WTC11 (cell line): ENCODE results near the gene SPRY2. TPM values are rescaled to one million over a fixed set of nuclear protein-coding genes. Genes with fewer than 3 reads are reported as not detected.

Experiments
- GABPB1 ChIP-seq: sonication (generic); formaldehyde crosslinking; IDR thresholded peaks from 2 replicates; pipeline ENCODE4 v1.8.1; 2023; ENCODE audit warnings: mild to moderate bottlenecking, missing genetic modification reagents
- IRF2 ChIP-seq: sonication (generic); formaldehyde crosslinking; IDR thresholded peaks from 2 replicates; pipeline ENCODE4 v1.8.0; 2022; ENCODE audit warnings: low read depth, missing genetic modification reagents, borderline replicate concordance
- MXD4 ChIP-seq: fragments of 250-450 bp; sonication (Bioruptor Pico); IDR thresholded peaks from 2 replicates; pipeline ENCODE4 v1.8.0; 2021; ENCODE audit warnings: mild to moderate bottlenecking, moderate library complexity, borderline replicate concordance
- NFE2L1 ChIP-seq: sonication (generic); formaldehyde crosslinking; IDR thresholded peaks from 2 replicates; pipeline ENCODE4 v1.8.1; 2023; ENCODE audit warnings: missing genetic modification reagents
- NR1H2 ChIP-seq: sonication (generic); formaldehyde crosslinking; IDR thresholded peaks from 2 replicates; pipeline ENCODE4 v1.9.0; 2021; ENCODE audit warnings: mild to moderate bottlenecking, moderate library complexity, missing genetic modification reagents
- RELA ChIP-seq: sonication (generic); formaldehyde crosslinking; IDR thresholded peaks from 2 replicates; pipeline ENCODE4 v1.8.1; 2022; ENCODE audit warnings: missing genetic modification reagents, mild to moderate bottlenecking, borderline replicate concordance
- SMAD4 ChIP-seq: sonication (generic); formaldehyde crosslinking; IDR thresholded peaks from 2 replicates; pipeline ENCODE4 v1.8.0; 2022; ENCODE audit warnings: mild to moderate bottlenecking, missing genetic modification reagents
- TCF7 ChIP-seq: sonication (generic); formaldehyde crosslinking; IDR thresholded peaks from 2 replicates; pipeline ENCODE4 v1.8.0; 2022; ENCODE audit warnings: mild to moderate bottlenecking, low read depth, missing genetic modification reagents, moderate library complexity
- TEAD1 ChIP-seq: sonication (generic); formaldehyde crosslinking; IDR thresholded peaks from 2 replicates; pipeline ENCODE4 v1.8.0; 2022; ENCODE audit warnings: mild to moderate bottlenecking, missing genetic modification reagents
- total RNA-seq: library from RNA; stranded (reverse); gene quantifications from 3 replicates; pipeline ENCODE4 v1.2.3, GENCODE V29; 2021
- TF ChIP-seq, protein P1 (sequence below): sonication (generic); formaldehyde crosslinking; IDR thresholded peaks from 2 replicates; pipeline ENCODE4 v1.8.0; 2023; ENCODE audit warnings: missing genetic modification reagents, mild to moderate bottlenecking, borderline replicate concordance
- TF ChIP-seq, protein P2 (sequence below): sonication (generic); formaldehyde crosslinking; IDR thresholded peaks from 2 replicates; pipeline ENCODE4 v1.8.0; 2022; ENCODE audit warnings: mild to moderate bottlenecking, missing genetic modification reagents
- TF ChIP-seq, protein P3 (sequence below): fragments of 200-600 bp; IDR thresholded peaks from 2 replicates; pipeline ENCODE4 v1.8.0; 2022; ENCODE audit warnings: antibody characterized with exemption
- TF ChIP-seq, protein P4 (sequence below): sonication (generic); formaldehyde crosslinking; IDR thresholded peaks from 2 replicates; pipeline ENCODE4 v1.8.1; 2022; ENCODE audit warnings: missing genetic modification reagents, borderline replicate concordance
- TF ChIP-seq, protein P5 (sequence below): sonication (generic); formaldehyde crosslinking; IDR thresholded peaks from 2 replicates; pipeline ENCODE4 v1.8.1; 2023; ENCODE audit warnings: mild to moderate bottlenecking, missing genetic modification reagents, moderate library complexity
- TF ChIP-seq, protein P6 (sequence below): sonication (generic); formaldehyde crosslinking; conservative IDR thresholded peaks from 2 replicates; pipeline ENCODE4 v1.8.1; 2022; ENCODE audit warnings: mild to moderate bottlenecking, missing genetic modification reagents
- TF ChIP-seq, protein P7 (sequence below): sonication (generic); formaldehyde crosslinking; IDR thresholded peaks from 2 replicates; pipeline ENCODE4 v1.8.0; 2022; ENCODE audit warnings: mild to moderate bottlenecking, missing genetic modification reagents

SPRY2 gene
- total RNA-seq, 1 experiment from 2014 or later: 63.2 TPM

DNA sequence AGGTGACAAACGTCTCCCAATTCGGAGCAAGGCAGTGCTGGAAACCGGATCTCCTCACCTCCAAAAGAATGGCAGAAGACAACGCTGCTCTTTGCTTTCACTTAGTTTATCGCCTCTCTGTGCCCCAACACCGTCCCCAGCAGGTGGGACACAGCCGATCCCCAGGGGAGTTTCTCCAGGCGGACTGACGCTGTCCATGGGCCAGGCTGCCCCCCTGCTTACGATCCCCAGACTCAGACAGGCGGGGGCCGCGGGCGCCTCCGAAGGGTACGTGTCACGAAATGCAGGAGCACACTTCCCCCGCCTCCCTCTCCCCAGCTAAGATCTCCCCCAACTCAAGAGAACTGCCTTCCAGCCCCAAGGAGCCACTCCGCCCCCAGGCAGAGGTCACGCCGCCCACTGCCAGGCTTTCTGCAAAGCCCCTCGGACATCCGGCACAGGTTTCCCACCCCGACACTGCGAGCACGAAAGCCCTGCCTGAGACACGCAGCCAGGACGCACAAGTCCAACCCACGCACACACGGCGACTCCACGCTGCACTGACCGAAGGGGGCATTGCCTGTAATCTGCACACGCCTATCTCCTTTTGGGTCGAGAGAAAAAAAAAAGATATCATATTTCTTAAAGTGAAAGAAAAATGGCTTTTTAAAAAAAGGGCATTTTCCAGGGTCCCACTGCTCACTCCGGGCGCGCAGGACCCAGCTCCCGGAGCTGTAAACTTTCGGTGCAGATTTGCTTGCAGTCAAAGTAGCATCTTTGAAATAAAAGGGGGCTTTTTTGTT is 2.0 kb downstream of the SPRY2 start (continued):
- TF ChIP-seq, protein P1, sequence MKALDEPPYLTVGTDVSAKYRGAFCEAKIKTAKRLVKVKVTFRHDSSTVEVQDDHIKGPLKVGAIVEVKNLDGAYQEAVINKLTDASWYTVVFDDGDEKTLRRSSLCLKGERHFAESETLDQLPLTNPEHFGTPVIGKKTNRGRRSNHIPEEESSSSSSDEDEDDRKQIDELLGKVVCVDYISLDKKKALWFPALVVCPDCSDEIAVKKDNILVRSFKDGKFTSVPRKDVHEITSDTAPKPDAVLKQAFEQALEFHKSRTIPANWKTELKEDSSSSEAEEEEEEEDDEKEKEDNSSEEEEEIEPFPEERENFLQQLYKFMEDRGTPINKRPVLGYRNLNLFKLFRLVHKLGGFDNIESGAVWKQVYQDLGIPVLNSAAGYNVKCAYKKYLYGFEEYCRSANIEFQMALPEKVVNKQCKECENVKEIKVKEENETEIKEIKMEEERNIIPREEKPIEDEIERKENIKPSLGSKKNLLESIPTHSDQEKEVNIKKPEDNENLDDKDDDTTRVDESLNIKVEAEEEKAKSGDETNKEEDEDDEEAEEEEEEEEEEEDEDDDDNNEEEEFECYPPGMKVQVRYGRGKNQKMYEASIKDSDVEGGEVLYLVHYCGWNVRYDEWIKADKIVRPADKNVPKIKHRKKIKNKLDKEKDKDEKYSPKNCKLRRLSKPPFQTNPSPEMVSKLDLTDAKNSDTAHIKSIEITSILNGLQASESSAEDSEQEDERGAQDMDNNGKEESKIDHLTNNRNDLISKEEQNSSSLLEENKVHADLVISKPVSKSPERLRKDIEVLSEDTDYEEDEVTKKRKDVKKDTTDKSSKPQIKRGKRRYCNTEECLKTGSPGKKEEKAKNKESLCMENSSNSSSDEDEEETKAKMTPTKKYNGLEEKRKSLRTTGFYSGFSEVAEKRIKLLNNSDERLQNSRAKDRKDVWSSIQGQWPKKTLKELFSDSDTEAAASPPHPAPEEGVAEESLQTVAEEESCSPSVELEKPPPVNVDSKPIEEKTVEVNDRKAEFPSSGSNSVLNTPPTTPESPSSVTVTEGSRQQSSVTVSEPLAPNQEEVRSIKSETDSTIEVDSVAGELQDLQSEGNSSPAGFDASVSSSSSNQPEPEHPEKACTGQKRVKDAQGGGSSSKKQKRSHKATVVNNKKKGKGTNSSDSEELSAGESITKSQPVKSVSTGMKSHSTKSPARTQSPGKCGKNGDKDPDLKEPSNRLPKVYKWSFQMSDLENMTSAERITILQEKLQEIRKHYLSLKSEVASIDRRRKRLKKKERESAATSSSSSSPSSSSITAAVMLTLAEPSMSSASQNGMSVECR (CRISPR knock-in tag): peak; percentile 77; the same call in 1 of the 2 replicates
- TF ChIP-seq, protein P2, sequence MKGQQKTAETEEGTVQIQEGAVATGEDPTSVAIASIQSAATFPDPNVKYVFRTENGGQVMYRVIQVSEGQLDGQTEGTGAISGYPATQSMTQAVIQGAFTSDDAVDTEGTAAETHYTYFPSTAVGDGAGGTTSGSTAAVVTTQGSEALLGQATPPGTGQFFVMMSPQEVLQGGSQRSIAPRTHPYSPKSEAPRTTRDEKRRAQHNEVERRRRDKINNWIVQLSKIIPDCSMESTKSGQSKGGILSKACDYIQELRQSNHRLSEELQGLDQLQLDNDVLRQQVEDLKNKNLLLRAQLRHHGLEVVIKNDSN (CRISPR knock-in tag): peak; percentile 14; the same call in 1 of the 2 replicates
- TF ChIP-seq TEAD1 (CRISPR knock-in tag): peak; percentile 47; the same call in 1 of the 2 replicates
- no peak for TF ChIP-seq IRF2 (CRISPR knock-in tag)
- TF ChIP-seq NFE2L1 (CRISPR knock-in tag): no peak
- TF ChIP-seq, protein P3, sequence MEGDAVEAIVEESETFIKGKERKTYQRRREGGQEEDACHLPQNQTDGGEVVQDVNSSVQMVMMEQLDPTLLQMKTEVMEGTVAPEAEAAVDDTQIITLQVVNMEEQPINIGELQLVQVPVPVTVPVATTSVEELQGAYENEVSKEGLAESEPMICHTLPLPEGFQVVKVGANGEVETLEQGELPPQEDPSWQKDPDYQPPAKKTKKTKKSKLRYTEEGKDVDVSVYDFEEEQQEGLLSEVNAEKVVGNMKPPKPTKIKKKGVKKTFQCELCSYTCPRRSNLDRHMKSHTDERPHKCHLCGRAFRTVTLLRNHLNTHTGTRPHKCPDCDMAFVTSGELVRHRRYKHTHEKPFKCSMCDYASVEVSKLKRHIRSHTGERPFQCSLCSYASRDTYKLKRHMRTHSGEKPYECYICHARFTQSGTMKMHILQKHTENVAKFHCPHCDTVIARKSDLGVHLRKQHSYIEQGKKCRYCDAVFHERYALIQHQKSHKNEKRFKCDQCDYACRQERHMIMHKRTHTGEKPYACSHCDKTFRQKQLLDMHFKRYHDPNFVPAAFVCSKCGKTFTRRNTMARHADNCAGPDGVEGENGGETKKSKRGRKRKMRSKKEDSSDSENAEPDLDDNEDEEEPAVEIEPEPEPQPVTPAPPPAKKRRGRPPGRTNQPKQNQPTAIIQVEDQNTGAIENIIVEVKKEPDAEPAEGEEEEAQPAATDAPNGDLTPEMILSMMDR: no peak
- no peak for TF ChIP-seq TCF7 (CRISPR knock-in tag)
- TF ChIP-seq SMAD4: no peak
- TF ChIP-seq, protein P4, sequence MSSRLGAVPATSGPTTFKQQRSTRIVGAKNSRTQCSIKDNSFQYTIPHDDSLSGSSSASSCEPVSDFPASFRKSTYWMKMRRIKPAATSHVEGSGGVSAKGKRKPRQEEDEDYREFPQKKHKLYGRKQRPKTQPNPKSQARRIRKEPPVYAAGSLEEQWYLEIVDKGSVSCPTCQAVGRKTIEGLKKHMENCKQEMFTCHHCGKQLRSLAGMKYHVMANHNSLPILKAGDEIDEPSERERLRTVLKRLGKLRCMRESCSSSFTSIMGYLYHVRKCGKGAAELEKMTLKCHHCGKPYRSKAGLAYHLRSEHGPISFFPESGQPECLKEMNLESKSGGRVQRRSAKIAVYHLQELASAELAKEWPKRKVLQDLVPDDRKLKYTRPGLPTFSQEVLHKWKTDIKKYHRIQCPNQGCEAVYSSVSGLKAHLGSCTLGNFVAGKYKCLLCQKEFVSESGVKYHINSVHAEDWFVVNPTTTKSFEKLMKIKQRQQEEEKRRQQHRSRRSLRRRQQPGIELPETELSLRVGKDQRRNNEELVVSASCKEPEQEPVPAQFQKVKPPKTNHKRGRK (CRISPR knock-in tag): 0 out of 2 replicates have a peak, but pooled peaks have one; percentile 25
- no peak for TF ChIP-seq RELA
- TF ChIP-seq NR1H2 (CRISPR knock-in tag): no peak
- TF ChIP-seq, protein P5, sequence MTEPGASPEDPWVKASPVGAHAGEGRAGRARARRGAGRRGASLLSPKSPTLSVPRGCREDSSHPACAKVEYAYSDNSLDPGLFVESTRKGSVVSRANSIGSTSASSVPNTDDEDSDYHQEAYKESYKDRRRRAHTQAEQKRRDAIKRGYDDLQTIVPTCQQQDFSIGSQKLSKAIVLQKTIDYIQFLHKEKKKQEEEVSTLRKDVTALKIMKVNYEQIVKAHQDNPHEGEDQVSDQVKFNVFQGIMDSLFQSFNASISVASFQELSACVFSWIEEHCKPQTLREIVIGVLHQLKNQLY: no peak
- no peak for TF ChIP-seq MXD4 (CRISPR knock-in tag)
- TF ChIP-seq, protein P6, sequence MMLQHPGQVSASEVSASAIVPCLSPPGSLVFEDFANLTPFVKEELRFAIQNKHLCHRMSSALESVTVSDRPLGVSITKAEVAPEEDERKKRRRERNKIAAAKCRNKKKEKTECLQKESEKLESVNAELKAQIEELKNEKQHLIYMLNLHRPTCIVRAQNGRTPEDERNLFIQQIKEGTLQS (CRISPR knock-in tag): no peak
- no peak for TF ChIP-seq GABPB1 (CRISPR knock-in tag)
- TF ChIP-seq, protein P7, sequence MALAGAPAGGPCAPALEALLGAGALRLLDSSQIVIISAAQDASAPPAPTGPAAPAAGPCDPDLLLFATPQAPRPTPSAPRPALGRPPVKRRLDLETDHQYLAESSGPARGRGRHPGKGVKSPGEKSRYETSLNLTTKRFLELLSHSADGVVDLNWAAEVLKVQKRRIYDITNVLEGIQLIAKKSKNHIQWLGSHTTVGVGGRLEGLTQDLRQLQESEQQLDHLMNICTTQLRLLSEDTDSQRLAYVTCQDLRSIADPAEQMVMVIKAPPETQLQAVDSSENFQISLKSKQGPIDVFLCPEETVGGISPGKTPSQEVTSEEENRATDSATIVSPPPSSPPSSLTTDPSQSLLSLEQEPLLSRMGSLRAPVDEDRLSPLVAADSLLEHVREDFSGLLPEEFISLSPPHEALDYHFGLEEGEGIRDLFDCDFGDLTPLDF (CRISPR knock-in tag): no peak
